Esophagus muscularis mucosa (tissue), 4 donors: ENCODE results near the gene NUCKS1. TPM values are rescaled to one million over a fixed set of nuclear protein-coding genes. Genes with fewer than 3 reads are reported as not detected.

Source experiments
- DNase-seq: peaks from one replicate; pipeline ENCODE4 v3.0.0-alpha.2; 2017; ENCODE audit errors: extremely low spot score
- H3K27ac ChIP-seq, 4 donors: fragments of 200-600 bp; sonication (generic); replicated peaks in 1 of 4; 1 replicate in 3 of 4; 2 replicates in 1 of 4; pipeline ENCODE4 v1.5.1; 2016 to 2019; ENCODE audit warnings: mild to moderate bottlenecking in 1 of 4
- H3K27me3 ChIP-seq, 4 donors: fragments of 200-600 bp; sonication (generic); one replicate each; pipeline versions ENCODE4 v1.5.1 to v1.6.0; 2016 to 2019
- H3K36me3 ChIP-seq, 4 donors: fragments of 200-600 bp; sonication (generic); one replicate each; pipeline ENCODE4 v1.5.1; 2016 to 2019
- H3K4me1 ChIP-seq, 4 donors: fragments of 200-600 bp; sonication (generic); one replicate each; pipeline ENCODE4 v1.5.1; 2016 to 2019
- H3K4me3 ChIP-seq, 4 donors: fragments of 200-600 bp; sonication (generic); 1 replicate in 2 of 4; 2 replicates in 2 of 4; pipeline ENCODE4 v1.5.1; 2016 to 2019; ENCODE audit warnings: mild to moderate bottlenecking in 4 of 4, moderate library complexity in 1 of 4
- H3K9me3 ChIP-seq, 4 donors: fragments of 200-600 bp; sonication (generic); 1 replicate in 3 of 4; 2 replicates in 1 of 4; pipeline ENCODE4 v1.5.1; 2016 to 2019
- EP300 ChIP-seq: sonication (generic); formaldehyde crosslinking; IDR thresholded peaks from one replicate; pipeline ENCODE4 v1.6.1; 2017; ENCODE audit warnings: antibody characterized with exemption
- POLR2A ChIP-seq: fragments of 450-650 bp; IDR thresholded peaks from one replicate; pipeline ENCODE4 v1.6.1; 2017; ENCODE audit warnings: antibody characterized with exemption, moderate library complexity, mild to moderate bottlenecking, low read depth
- POLR2AphosphoS5 ChIP-seq, 2 donors: sonication (generic); formaldehyde crosslinking; IDR thresholded peaks; one replicate each; pipeline ENCODE4 v1.6.1; 2017; ENCODE audit warnings: antibody characterized with exemption in 2 of 2
- WGBS: methylation state at CpG from one replicate; pipeline ENCODE4 v1.1.5; 2018; 5-methylcytosine and 5-hydroxymethylcytosine counted together
- intact Hi-C: fragments of 100-400 bp; cut with DNase I; formaldehyde crosslinking; loops from one replicate; pipeline ENCODE4 v1.15.1; 2023
- small RNA-seq, 3 donors: library from RNA; depleted of rRNA; stranded (forward); fragments of <200 nt; gene quantifications; one replicate each; pipeline ENCODE3, GENCODE V24; 2016
- total RNA-seq, 4 donors: library from RNA; depleted of rRNA; stranded (reverse); fragments of >200 nt; gene quantifications; one replicate each; pipeline versions ENCODE4 v1.1.0 to v1.2.1, GENCODE V29; 2016
- TF ChIP-seq, protein P1 (sequence below), 3 experiments: fragments of 200-600 bp in 2 of 3; fragments of 450-650 bp in 1 of 3; sonication (generic) in 2 of 3; IDR thresholded peaks; one replicate each; pipeline ENCODE4 v1.5.1; 2017 to 2019; ENCODE audit warnings: antibody characterized with exemption in 3 of 3, mild to moderate bottlenecking in 2 of 3, moderate library complexity in 1 of 3

Gene NUCKS1
- total RNA-seq, 4 donors from 2014 or later: 111 to 120 (median 116) TPM

DNA sequence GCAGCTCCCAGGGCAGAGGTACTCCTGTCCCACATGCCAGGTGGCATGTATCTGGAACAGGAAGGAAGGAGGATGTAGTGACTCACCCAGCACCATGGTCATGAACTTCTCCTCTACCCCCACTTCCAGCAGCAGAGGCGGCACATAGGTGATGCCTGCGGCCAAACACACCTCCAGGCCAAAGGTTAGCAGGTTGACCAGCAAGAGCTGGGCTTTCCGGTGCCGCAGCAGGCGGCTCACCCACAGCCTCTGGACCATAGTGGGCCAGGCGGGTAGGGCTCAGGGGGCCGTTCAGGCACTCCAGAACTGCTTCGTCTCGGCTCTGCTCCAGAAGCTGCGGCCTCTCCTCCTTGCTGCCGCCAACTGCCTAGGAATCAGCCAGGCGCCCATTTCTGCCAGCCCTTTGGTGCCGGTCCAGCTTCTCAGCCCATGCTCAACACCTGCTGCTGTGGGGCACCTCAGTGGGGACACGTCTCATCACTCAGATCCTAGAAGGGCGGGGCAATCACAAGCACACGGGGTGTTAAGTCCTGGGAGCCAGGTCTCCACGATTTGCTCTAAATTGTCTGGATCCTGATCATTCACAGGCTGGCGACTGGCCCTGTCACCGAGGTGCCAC is 85.5 kb downstream of the NUCKS1 start:
- no peak overlapping the region for H3K27ac ChIP-seq
- H3K4me3 ChIP-seq: no peak overlapping the region
- TF ChIP-seq POLR2AphosphoS5 (IDR thresholded peaks at IDR 0.05) (no peak), POLR2A (no peak), EP300 (no peak)
- TF ChIP-seq, protein P1, sequence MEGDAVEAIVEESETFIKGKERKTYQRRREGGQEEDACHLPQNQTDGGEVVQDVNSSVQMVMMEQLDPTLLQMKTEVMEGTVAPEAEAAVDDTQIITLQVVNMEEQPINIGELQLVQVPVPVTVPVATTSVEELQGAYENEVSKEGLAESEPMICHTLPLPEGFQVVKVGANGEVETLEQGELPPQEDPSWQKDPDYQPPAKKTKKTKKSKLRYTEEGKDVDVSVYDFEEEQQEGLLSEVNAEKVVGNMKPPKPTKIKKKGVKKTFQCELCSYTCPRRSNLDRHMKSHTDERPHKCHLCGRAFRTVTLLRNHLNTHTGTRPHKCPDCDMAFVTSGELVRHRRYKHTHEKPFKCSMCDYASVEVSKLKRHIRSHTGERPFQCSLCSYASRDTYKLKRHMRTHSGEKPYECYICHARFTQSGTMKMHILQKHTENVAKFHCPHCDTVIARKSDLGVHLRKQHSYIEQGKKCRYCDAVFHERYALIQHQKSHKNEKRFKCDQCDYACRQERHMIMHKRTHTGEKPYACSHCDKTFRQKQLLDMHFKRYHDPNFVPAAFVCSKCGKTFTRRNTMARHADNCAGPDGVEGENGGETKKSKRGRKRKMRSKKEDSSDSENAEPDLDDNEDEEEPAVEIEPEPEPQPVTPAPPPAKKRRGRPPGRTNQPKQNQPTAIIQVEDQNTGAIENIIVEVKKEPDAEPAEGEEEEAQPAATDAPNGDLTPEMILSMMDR (IDR thresholded peaks at IDR 0.05): no peak
- peaks cover 0 to 15% (median 0%) of the 10 kb centered on the region in 4 donors for H3K27me3 ChIP-seq
- no peaks in the 10 kb centered on the region for H3K9me3 ChIP-seq
- H3K36me3 ChIP-seq: no peaks in the 10 kb centered on the region
- intact Hi-C loops: no loop called here
- peaks cover 0 to 15% (median 5%) of the 10 kb centered on the region in 4 donors for H3K4me1 ChIP-seq
- no peak for DNase-seq
- 77% methylated on average over 13 of the region's 19 CpGs for WGBS

DNA sequence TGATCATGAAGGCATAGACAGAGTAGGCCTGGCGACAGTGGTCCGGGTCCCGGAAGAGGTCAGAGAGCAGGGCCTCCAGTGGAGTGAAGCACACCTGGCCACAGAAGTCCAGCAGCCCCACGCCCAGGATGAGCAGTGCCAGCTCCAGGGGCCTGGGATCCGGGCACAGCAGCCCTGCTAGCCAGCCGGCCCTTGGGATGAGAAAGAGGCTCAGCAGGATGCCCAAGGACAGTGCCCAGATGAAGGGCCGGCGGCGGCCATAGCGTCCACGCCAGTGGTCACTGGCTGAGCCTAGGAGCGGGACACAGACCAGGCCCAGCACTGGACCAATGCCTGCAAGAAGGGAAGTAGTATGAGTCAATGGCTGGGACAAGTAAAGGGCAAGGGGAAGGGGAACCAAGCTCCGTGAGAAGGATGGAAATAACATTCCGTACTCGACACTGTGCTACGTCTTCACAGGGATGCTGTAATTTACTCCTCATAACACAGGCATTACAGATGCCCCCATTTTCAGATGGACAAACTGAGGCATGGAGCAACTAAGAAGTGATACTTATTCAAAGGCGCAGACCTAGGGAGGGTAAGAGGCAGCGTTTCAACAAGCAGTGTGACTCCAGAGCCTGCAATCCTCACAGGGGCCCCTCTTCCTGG is 86.6 kb downstream of the NUCKS1 start:
- no peaks in the 10 kb centered on the region for H3K36me3 ChIP-seq
- H3K4me1 ChIP-seq: peaks cover 5 to 12% (median 7%) of the 10 kb centered on the region in 4 donors
- 88% methylated on average over 11 of the region's 18 CpGs for WGBS
- H3K9me3 ChIP-seq: no peaks in the 10 kb centered on the region
- TF ChIP-seq POLR2A (no peak), EP300 (no peak), POLR2AphosphoS5 (IDR thresholded peaks at IDR 0.05) (no peak)
- TF ChIP-seq, protein P1 (IDR thresholded peaks at IDR 0.05): no peak
- DNase-seq: no peak
- intact Hi-C loops: no loop called here
- no peak overlapping the region for H3K27ac ChIP-seq
- peaks cover 0 to 7% (median 0%) of the 10 kb centered on the region in 4 donors for H3K27me3 ChIP-seq
- no peak overlapping the region for H3K4me3 ChIP-seq

Small RNA genes within 50 kb of the gene (small RNA-seq; reads per million reads assigned to genes)
- gene RF00017 (0 reads per million in 3 donors), gene RF00139 (0 reads per million in 3 donors)

Other genes with a start within 250 kb of the NUCKS1 start
- 10 to 100 TPM in 2 of 4 donors, 1 to 10 TPM in 2; 4.8 to 12.9 (median 9.9) TPM for gene CDK18, start 245.5 kb downstream of the NUCKS1 start, total RNA-seq
- gene ELK4, start 118.2 kb downstream of the NUCKS1 start, total RNA-seq: 10 to 100 TPM; 18.7 to 23.2 (median 20.5) TPM
- gene SLC45A3, start 69.7 kb downstream of the NUCKS1 start, total RNA-seq: 1 to 10 TPM in 2 of 4 donors, under 1 TPM in 2; 0.86 to 1.7 (median 1.1) TPM
- gene RAB29, start 25.3 kb upstream of the NUCKS1 start, total RNA-seq: 10 to 100 TPM; 28.5 to 59.2 (median 41.8) TPM
- gene SLC41A1, start 63.0 kb upstream of the NUCKS1 start, total RNA-seq: 10 to 100 TPM; 22.4 to 37.1 (median 30.6) TPM
- gene PM20D1, start 100.0 kb upstream of the NUCKS1 start, total RNA-seq: 1 to 10 TPM in 1 of 4 donors, under 1 TPM in 1, not detected in 2; 0.29 to 2.5 TPM
- gene SLC26A9, start 193.3 kb upstream of the NUCKS1 start, total RNA-seq: under 1 TPM in 1 of 4 donors, not detected in 3; under 0.01 TPM